NOMO-1 treated with DMSO at 0.1 percent for 48 hours (cell line): Measurements from ENCODE around the gene ORC3.
"Not testable (repeated sequence)": the region's sequence is repeated elsewhere in the genome, so short reads cannot be mapped to it uniquely, and the experiment has no call there.

Experiments used
- DNase-seq: peaks from one replicate; lab custom pipeline; 2025; ENCODE audit not compliant: unreplicated experiment; lab: John Stamatoyannopoulos, UW

The ORC3 gene

DNA sequence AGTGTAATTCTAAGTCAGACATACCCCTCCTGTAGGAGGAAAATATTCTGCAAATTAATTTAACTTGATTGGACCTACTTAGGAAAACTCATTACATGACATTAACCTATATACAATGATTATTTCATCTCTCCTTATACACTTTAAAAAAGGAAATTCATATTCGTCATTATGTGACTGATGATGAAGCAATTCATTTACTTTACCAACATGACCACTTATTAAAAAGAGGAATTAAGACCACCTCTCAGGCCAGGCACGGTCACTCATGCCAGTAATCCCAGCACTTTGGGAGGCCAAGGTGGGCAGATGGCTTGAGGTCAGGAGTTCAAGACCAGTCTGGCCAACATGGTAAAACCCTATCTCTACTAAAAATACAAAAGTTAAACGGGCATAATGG lies 100.5 kb downstream of the ORC3 start:
- DNase-seq: no peak

DNA sequence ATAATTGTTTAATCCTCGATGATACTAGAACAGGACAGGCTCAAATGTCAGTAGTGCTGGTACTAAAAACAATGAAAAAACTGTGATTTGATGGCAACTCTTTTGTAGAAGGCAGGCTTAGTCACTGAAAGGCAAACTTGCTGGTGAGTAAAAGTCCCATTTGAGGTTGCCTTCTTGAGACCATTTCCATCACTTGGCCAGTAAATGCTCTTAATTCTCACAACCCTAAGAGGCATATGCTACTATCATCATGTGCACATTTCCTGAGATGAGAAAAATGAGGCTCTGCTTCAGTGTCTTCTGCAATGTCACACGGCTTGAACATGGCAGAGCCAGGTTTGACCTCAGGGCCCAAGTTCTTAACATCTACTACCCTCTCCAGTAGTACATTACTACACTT lies 102.2 kb downstream of the ORC3 start:
- no peak for DNase-seq

DNA sequence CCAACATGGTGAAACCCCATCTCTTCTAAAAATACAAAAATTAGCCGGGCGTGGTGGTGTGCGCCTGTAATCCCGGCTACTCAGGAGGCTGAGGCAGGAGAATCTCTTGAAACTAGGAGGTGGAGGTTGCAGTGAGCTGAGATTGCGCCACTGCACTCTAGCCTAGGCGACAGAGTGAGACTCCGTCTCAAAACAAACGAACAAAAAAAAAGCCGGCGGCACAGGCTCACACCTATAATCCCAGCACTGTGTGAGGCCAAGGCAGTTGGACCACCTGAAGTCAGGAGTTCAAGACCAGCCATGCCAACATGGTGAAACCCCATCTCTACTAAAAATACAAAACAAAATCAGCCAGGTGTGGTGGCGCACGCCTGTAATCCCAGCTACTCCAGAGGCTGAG lies 106.9 kb downstream of the ORC3 start:
- DNase-seq: not testable (repeated sequence)

DNA sequence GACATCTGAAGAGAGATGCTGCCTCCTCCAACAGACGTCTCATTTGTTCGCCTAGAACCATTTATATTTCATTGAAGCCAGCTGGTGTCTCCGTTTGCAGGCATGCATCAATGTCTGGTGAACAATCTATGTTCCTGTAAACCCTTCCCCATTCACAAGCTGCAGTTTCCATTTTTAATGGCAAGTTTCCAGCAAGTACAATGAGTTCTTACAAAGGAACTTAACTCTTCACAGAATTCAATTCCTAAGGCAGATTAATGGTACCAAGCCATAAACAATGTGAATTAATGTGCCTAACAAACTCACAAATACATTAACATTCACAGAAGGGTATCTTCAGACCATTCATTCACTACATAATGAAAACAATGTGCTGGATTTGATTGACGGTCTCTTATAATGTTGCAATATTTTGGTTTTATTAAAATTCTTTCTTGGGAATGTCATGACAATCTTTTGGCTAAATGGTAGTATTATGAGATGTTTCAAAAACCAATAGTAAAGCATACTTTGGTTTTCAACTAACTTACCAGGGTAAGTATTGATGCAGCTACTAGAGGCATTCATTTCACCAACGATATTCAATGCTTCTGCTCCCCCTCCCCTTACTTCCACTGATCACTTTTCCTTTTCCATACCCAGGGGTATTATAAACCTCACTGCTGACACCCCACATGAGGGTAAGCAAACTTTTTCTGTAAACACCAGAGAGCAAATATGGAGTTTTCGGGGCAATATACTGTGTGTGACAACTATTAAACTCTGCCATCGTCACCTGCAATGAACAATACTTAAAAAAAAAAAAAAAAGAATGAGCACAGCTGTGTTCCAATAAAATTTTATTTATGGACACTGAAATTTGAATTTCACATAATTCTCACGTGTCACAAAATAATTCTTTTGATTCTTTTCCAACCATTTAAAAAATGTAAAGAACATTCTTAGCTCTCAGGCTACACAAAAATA lies 107.9 kb downstream of the ORC3 start:
- no peak for DNase-seq

DNA sequence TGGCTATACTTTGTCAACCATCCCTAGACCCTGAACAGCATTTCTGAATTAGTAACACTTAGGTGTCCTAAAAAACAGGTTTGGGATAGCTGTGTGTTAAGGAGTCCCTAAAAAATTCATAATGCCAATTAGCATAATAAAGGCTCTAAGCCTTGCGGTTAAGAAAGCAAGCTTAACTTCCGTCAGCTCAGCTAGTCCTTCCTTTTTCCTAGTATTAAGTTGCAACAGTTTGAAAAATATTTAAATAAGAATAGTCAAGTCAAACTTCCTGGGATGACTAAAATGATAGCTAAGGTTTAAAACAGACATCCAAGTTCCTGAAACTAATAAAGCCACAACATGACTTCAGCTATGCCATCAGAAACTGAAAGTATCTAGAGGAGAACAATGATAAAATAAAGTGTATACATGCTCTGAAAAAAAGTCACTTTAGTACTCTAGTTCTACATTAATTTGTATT lies 108.6 kb downstream of the ORC3 start:
- peak; percentile 64 for DNase-seq

DNA sequence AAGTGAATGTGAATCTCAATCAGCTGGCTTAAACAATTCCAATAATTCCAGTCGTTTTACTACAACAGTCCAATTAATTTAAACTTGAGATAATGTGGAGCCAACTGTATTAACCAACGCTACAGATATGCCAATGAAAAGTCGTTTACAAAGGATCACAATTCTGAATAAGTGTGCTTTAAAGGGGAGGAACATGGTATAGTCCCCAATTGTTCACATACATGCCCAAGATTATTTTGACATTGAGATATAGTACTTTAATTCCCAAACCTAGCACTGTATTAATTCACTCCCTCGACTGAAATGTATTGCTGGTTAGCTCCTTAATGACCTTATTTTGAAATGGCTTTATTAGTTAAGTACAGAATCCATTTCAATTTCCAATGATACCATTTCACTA lies 109.6 kb downstream of the ORC3 start:
- DNase-seq: no peak

DNA sequence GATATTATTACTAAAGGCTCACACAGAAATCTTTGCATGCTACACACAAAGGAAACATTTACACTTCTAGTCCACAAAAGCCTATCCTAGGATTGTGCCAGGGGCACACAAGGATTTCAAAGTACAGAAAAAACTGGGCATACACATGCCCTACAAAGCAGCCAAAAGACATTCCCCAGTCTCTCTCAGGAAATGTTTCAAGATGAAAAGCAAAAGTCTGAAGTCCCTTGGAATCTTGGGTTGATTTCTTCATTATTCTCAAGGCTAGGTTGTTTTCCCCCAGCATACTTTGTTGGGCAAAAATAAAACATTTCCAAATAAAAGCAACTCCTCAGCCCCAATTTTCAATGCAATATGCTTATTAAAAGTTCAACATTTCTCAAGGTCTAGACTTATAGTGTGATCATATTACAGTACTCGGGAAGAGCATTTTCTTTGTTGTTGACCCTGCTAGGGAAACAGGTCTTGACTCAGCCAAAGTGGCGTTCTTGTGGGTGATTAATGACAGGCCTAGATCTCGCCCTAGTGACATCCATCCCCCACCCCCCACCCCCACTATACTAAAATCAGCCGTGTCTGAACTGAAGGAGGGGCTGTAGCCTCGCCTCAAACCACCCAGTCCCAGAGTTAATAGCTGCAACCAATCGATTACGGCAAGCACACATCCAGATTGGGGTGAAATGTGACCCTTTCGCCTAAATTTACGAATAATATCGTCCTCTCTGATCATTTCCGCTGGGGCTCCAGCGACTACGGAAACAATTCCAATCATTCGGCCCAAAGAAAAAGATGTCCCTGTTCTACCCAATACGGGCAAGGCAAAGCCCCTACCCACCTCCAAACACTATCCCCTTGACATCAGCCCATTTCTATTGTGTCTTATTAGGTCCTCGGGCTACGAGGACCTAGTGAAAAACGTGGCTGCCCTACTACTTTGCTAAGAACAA lies 110.7 kb downstream of the ORC3 start:
- peak; percentile 66 for DNase-seq

DNA sequence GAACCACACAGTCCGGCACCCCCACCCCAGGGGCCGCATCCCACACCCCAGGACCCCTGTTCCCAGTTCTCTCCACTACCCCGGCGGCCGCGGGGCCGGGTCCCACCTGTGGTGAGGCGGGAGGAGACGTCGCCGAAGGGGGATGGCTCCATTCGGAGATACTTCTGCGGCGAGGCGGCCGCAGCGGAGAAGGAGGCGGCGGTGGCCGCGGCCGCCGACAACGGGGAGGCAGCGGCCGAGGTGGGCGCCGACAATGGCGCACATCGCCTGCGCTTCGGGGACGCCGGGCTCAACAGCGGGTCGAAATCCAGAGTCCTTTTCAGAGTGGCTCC lies 111.4 kb downstream of the ORC3 start:
- DNase-seq: no peak

DNA sequence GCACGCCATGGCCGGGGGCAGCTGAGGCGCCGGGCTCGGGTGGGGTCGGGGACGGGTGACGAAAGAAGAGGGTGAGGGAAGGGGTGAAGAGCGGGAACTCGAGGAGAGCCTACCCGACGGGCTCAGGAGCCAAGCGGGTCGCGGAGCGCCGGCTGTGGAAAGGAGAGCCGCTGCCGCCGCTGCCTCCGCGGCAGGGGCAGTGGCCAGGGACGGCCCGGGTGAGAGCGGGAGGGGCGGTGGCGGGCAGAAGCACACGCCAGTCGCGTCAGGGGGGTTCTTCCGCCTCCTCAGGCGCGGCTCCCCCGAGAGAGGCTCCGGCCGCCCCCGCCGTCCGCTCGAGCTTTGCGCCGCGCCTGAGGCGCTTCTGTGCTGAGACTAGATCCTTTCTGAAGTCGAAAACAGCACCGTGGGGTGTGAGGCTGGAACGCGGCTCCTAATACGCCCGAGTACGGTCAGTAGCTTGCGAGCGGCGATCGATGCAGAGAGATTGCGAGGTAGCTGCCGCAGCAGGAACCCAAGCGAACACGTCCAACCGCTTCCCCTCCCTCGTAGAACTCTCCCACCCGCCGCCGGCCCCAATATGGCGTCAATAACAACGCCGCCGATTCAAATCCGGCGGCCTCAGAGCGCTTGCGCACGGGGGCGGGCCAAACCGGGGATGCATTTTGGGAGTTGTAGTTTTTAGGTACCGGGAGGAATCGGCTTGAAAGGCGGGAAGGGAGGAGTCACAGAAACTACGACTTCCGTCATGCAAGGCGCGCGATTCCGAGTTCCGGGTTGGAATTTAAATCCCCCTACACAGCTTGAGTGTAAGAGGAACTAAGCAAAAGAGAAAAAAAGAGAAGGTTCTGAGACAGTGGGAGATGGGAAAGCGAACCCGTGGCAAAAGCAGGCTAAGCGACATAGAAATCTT lies 112.0 kb downstream of the ORC3 start, which contains the start of gene AKIRIN2:
Gene AKIRIN2 (minus strand): TSS at position 558 of the 913 bp plus-strand sequence. CDS start 549 bp downstream, at position 9.
- peak; percentile 99 for DNase-seq

DNA sequence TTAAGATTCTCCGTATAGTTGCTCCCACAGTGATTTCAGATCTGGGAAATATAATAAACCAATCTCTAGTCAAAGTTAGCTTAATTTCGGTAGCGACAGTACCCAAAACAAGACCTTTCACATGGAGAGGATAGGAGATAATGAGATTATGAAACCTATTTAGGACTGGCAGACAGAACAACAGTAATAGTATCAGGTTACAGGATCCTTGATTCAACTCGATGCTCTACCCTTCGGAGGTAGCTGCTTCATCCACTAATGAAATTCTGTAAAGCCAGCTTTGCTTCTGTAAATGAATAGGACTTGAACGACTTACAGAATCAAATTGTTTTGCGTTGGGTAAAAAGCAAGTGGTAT lies 112.6 kb downstream of the ORC3 start:
- DNase-seq: peak; percentile 83

DNA sequence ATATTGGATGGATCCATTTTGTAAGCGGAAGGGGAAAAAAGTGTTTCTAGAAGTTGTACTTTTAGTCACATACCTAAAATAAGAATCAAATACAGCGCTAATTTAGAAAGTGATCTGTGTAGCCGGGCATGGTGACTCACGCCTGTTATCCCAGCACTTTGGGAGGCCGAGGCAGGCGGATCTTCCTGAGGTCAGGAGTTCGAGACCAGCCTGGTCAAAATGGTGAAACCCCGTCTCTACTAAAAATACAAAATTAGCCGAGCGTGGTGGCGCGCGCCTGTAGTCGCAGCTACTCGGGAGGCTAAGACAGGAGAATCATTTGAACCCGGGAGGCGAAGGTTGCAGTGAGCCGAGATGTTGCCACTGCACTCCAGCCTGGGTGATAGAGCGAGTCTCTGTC lies 113.1 kb downstream of the ORC3 start:
- DNase-seq: not testable (repeated sequence)

DNA sequence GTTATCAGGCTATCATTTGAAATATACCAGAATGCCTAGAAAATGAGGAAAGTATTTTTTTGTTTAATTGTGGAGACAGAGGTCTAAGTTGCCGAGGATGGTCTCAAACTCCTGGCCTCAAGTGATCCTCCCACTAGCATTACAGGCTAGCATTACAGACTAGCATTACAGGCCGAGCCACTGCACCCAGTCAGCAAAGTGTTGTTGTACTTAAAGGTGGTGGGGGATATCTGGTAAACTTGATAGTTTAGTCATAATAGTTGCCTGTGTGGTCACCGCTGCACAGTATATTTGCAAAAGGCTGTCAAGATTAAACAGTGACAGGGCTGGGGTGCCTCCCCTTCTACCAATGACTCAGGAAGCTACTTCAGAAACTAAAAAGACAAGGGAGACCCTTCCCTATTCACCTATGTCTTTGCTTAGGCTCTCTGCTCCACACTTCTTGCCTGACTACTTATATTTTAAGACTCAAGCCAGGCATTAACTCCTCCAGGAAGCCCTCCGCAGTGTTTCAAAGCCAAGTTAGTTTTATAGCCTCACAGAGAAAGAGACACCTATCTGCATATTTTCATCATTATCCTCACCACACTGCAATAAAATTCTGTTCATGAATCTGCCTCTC lies 115.2 kb downstream of the ORC3 start:
- DNase-seq: no peak

DNA sequence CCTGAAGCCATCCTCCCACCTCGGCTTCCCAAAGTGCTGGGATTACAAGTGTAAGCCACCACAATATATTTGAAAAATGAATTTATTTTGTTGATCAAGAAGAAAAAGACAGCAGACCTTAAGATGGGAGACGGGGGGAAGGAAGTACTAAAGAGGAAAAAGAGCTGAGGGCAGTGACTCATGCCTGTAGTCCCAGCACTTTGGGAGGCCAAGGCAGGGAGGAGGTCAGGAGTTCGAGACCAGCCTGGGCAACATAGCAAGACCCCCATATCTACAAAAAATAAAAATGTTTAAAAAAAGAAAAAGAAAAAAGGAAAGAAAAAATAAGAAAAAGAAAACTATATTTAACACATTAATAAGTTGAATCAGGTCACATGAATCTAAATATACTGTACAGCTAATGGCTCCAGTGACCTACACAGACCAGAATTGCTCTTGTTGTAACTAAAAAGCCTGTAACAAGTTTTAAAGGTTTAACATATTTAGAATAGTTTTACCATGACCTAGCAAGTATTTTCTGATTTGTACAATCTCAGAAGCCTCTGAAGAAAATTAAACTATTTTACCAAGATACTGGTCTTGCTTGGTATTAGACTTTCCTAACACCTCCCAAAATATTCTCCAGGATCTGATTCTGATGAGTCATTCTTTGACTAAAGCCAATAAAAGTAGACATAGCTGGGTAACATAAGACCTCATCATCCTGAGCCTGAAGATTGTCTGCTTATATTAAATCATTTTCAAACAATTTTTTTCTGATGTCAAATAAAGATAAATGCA lies 116.4 kb downstream of the ORC3 start:
- no peak for DNase-seq

DNA sequence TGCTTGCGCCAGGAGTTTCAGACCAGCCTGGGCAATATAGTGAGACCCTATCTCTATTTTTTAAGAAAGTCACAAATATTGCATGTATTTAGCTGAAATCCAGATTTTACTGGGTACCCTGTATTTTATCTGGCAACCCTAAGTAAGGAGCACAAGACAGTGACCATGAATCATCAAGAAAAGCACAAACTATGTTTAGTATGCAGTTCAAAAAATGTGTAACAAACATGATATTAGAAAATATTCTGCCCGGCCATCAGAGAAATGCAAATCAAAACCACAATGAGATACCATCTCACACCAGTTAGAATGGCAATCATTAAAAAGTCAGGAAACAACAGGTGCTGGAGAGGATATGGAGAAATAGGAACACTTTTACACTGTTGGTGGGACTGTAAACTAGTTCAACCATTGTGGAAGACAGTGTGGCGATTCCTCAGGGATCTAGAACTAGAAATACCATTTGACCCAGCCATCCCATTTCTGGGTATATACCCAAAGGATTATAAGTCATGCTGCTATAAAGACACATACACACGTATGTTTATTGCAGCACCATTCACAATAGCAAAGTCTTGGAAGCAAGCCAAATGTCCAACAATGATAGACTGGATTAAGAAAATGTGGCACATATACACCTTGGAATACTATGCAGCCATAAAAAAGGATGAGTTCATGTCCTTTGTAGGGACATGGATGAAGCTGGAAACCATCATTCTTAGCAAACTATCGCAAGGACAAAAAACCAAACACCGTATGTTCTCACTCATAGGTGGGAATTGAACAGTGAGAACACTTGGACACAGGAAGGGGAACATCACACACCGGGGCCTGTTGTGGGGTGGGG lies 118.9 kb downstream of the ORC3 start:
- not testable (repeated sequence) for DNase-seq

DNA sequence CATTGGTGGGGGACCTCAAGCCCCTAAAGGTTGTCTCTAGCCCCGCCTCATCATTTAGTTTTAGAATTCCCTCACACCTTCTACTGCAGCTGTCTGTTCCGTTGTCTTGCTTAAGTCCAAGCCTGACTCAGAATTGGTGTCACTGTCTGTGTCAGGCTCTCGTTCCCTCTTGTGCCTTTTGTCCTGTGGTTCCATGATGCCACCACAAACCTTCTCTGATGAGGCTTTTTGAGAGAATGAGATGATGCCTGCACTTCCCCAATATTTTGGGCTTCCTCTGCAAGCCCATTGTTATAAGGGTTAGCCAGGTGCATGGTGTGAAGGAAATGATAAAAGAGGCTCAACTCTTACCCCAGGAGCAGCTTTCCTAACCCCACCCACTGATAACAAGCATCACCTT lies 120.2 kb downstream of the ORC3 start:
- peak; percentile 25 for DNase-seq

DNA sequence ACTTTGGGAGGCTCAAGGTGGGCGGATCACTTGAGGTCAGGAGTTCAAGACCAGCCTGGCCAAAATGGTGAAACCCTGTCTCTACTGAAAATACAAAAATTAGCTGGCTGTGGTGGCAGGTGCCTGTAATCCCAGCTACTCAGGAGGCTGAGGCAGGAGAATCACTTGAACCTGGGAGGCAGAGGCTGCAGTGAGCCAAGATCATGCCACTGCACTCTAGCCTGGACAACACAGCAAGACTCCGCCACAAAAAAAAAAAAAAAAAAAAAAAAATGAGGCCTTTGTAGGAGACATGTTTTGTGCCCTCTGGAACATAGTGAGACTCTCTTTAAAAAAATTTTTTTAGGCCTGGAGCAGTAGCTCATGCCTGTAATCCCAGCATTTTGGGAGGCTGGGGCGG lies 122.8 kb downstream of the ORC3 start:
- DNase-seq: not testable (repeated sequence)

DNA sequence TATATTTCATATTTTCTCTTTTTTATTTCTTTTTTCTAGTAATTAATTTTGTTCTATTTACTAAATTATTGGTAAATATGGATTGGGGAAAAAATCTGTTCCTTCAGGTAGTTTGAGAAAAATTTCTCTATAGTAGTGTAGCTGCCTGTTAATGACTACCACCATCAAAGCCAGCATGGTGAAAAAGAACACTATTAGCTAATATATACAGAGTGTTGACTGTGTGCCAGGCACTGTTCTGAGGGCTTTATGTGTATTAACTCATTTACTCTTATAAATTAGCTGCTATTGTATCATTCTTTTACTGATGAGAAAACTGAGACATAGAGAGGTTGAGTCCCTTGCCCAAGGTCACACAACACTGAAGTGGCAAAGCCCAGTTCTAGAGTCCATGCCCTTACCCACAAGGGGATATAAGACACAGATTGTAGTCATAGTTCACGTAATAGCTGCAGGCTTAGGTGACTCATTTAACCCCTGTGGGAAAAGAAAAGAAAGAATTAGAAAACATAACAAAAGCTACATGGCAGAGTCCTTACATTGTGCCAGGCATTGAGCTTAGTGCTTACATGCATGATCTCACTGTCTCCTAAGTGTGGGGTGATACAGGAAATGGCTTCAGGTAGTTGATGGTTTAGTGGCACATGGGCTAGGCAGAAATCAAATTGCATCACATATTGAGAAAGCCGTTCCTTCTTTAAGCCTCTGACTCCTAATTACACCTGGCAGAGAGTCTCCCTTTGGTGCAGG lies 124.3 kb downstream of the ORC3 start:
- peak; percentile 50 for DNase-seq
